Left cardiac atrium (tissue), 4 donors: ENCODE measurements around the gene NDUFV2. TPM values are rescaled to one million over a fixed set of nuclear protein-coding genes. Genes with fewer than 3 reads are reported as not detected.

Experiments
- ATAC-seq, 2 donors: fragments of 200-7000 bp; cut with Tn5 transposase; one replicate each; pipeline ENCODE4 v1.9.1; 2020; ENCODE audit warnings: mild to moderate bottlenecking in 2 of 2, moderate library complexity in 2 of 2
- DNase-seq: peaks from one replicate; pipeline ENCODE4 v3.0.0-alpha.2; 2020
- intact Hi-C, 2 donors: fragments of 100-400 bp; cut with DNase I; formaldehyde crosslinking; loops; one replicate each; pipeline versions ENCODE4 v1.14.1 to v1.15.1; 2022 to 2023
- long read RNA-seq: library from polyadenylated mRNA; unstranded; transcript quantifications from one replicate; pipeline ENCODE4 v2.0.0, GENCODE V29; 2021
- total RNA-seq, 2 donors: library from RNA; stranded (reverse); fragmentation: NEBNext Ultra II Directional; extraction: Animal tissue kit (Norgen Biotek cat#: 25700); gene quantifications; one replicate each; pipeline ENCODE4 v1.2.1, GENCODE V29; 2021
- donor health status: DM: no; HTN: yes; CAD: no.
- donor health status: DM: no; HTN: yes; CAD: no; lungs with severe emphysema.
- donor health status: DM: yes; HTN: yes; CAD: no.
- donor health status: Dilated cardiomyopathy.

The NDUFV2 gene
- 100 to 1,000 TPM; 285 to 318 TPM for total RNA-seq
- long read RNA-seq, transcript NDUFV2-201 (8 exons, 930 nt), result major isoform, 126 of 127 reads
- long read RNA-seq, partial matches to known transcripts, result 0 of 127 reads
- long read RNA-seq, other reads (novel, unspliced or antisense), result 1 of 127 reads

GRCh38 chr18:9102508-9103375 lies at the start of gene NDUFV2:
TSS of gene NDUFV2 (plus strand) at chr18:9102699. CDS start at chr18:9102744, 45 bp downstream.
- intact Hi-C loops, result loop anchor here (5.0 kb wide), 1 partner anchor 35 kb away; the partner anchor contains the start of gene ANKRD12 (in 2 of the 2)
- DNase-seq, result peak; percentile 98

GRCh38 chr18:9053814-9054213 lies 48.7 kb upstream of the NDUFV2 start:
- intact Hi-C loops, result no loop called here

More at GRCh38 chr18:9102508-9103375, at the start of gene NDUFV2:
- peak; percentile 98 to 99 for ATAC-seq

GRCh38 chr18:9055185-9055584 lies 47.3 kb upstream of the NDUFV2 start:
- intact Hi-C loops, result no loop called here
- DNase-seq (no peak), ATAC-seq (peak in 1 of 2 donors; percentile 82)

More at GRCh38 chr18:9053814-9054213, 48.7 kb upstream of the NDUFV2 start:
- DNase-seq (no peak), ATAC-seq (no peak)

- intact Hi-C loops, result no loop called here
- peak in 1 of 2 donors; percentile 41 for ATAC-seq
- no peak for DNase-seq
Observed at GRCh38 chr18:9055626-9056025, 46.9 kb upstream of the NDUFV2 start.

GRCh38 chr18:9057646-9058045 lies 44.9 kb upstream of the NDUFV2 start:
- ATAC-seq, result no peak
- intact Hi-C loops, result no loop called here

GRCh38 chr18:9058406-9058805 lies 44.1 kb upstream of the NDUFV2 start:
- ATAC-seq (no peak), DNase-seq (no peak)
- intact Hi-C loops, result no loop called here

More at GRCh38 chr18:9057646-9058045, 44.9 kb upstream of the NDUFV2 start:
- no peak for DNase-seq

GRCh38 chr18:9062418-9062751 lies 40.1 kb upstream of the NDUFV2 start:
- intact Hi-C loops, result no loop called here
- ATAC-seq, result no peak
- DNase-seq, result no peak

GRCh38 chr18:9065864-9066263 lies 36.6 kb upstream of the NDUFV2 start:
- intact Hi-C loops, result no loop called here
- DNase-seq, result no peak
- ATAC-seq, result no peak

GRCh38 chr18:9066358-9066757 lies 36.1 kb upstream of the NDUFV2 start:
- ATAC-seq, result no peak
- intact Hi-C loops, result no loop called here
- DNase-seq, result no peak

- ATAC-seq (no peak), DNase-seq (no peak)
- intact Hi-C loops, result no loop called here
Observed at GRCh38 chr18:9066817-9067306, 35.6 kb upstream of the NDUFV2 start.

GRCh38 chr18:9067823-9068222 lies 34.7 kb upstream of the NDUFV2 start:
- ATAC-seq, result no peak
- intact Hi-C loops, result no loop called here

GRCh38 chr18:9068346-9068745 lies 34.2 kb upstream of the NDUFV2 start:
- ATAC-seq (no peak), DNase-seq (no peak)
- intact Hi-C loops, result no loop called here

More at GRCh38 chr18:9067823-9068222, 34.7 kb upstream of the NDUFV2 start:
- DNase-seq, result no peak

GRCh38 chr18:9069601-9070000 lies 32.9 kb upstream of the NDUFV2 start:
- DNase-seq (no peak), ATAC-seq (no peak)

GRCh38 chr18:9070212-9070611 lies 32.3 kb upstream of the NDUFV2 start:
- ATAC-seq (no peak), DNase-seq (no peak)
- intact Hi-C loops, result no loop called here

More at GRCh38 chr18:9069601-9070000, 32.9 kb upstream of the NDUFV2 start:
- intact Hi-C loops, result no loop called here

GRCh38 chr18:9079818-9080528 lies 22.5 kb upstream of the NDUFV2 start:
- ATAC-seq, result peak in 1 of 2 donors; percentile 49

GRCh38 chr18:9081940-9082339 lies 20.6 kb upstream of the NDUFV2 start:
- ATAC-seq (no peak), DNase-seq (no peak)
- intact Hi-C loops, result no loop called here

More at GRCh38 chr18:9079818-9080528, 22.5 kb upstream of the NDUFV2 start:
- no peak for DNase-seq
- intact Hi-C loops, result loop anchor here in 1 of 2 donors (5.0 kb wide), 1 partner anchor 67 kb away; no protein-coding TSS in a partner anchor

- ATAC-seq, result peak; percentile 23 to 60
- intact Hi-C loops, result no loop called here
- DNase-seq, result no peak
Observed at GRCh38 chr18:9082711-9083510, 19.6 kb upstream of the NDUFV2 start.

GRCh38 chr18:9086015-9086414 lies 16.5 kb upstream of the NDUFV2 start:
- intact Hi-C loops, result no loop called here
- DNase-seq (no peak), ATAC-seq (no peak)

- DNase-seq, result no peak
- intact Hi-C loops, result no loop called here
- ATAC-seq, result no peak
Observed at GRCh38 chr18:9086624-9087023, 15.9 kb upstream of the NDUFV2 start.
